GM13976 (cell line): ENCODE measurements around the gene BAX.

Experiments used
- DNase-seq: peaks from one replicate; pipeline ENCODE4 v3.0.0; 2012; ENCODE audit warnings: low spot score
- CTCF ChIP-seq: IDR thresholded peaks from 2 replicates; pipeline ENCODE4 v1.5.1; 2012; ENCODE audit warnings: borderline replicate concordance, mild to moderate bottlenecking; ENCODE audit not compliant: insufficient read depth; ENCODE audit errors: extremely low read depth, missing control alignments, control extremely low read depth
- in situ Hi-C: fragments of 300-500 bp; cut with MboI; formaldehyde crosslinking; loops from one replicate; pipeline ENCODE4 v1.12.0; 2022; ENCODE audit warnings: low sequenced_read_pairs, mixed read lengths, inconsistent platforms; ENCODE audit not compliant: unreplicated experiment

The BAX gene

DNA sequence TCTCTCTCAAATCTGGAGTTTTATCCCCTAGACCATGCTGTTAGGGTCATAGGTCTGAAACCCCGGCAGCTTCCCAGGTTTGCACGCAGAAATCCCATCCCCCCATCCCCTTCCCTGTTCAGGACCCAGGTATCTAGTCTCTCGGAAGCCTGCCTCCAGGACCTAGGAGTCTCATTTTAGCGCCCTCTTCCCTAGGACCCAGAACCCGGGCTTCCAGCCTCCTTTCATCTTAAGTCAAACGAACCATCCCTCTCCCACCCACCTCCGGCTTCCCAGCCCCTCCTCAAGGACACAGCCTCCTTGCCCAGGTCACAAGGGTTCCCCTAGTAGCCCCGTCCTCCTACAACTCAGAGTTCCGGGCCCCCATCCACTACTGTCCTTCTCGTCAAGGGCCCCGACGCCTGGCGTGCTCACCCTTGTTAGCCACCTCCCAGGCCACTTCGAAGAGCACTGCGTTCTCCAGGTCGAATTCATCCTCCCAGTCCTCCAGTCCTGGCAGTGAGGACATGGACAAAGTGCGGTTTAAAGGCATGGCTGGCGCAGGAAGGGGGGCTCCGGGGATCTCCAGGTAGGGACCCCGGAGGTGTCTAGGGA is 38.0 kb downstream of the BAX start:
- no peak for TF ChIP-seq CTCF
- in situ Hi-C loops: no loop called here
- no peak for DNase-seq

- TF ChIP-seq CTCF: peak; percentile 96
- DNase-seq: peak; percentile 99
- in situ Hi-C loops: no loop called here
Measured at GRCh38 chr19:48993175-48994034, 38.7 kb downstream of the BAX start, which contains the start of the genes GYS1 and RUVBL2. Gene GYS1 (minus strand): TSS chr19:48993309. CDS start chr19:48993112, 197 bp downstream. Gene RUVBL2 (plus strand): TSS chr19:48993887. CDS start chr19:48993912, 25 bp downstream.

DNA sequence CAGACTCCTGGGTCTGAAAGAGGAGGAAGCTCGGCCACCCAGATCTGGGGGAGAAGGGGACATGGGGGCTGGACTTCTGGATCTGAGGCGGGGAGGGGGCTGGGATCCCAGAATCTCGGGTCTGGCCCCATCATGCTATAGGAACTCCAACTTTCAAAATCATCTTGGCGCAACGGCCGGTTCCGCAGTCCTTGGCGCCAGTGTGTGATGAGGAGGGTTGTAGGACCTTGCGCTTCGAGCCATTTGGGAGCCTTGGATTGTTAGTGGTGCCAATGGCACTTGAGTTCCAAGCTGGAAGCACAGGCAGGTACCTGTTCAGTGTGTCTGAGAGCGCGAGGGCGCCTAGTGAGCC is 39.3 kb downstream of the BAX start:
- in situ Hi-C loops: no loop called here
- no peak for DNase-seq
- TF ChIP-seq CTCF: no peak

DNA sequence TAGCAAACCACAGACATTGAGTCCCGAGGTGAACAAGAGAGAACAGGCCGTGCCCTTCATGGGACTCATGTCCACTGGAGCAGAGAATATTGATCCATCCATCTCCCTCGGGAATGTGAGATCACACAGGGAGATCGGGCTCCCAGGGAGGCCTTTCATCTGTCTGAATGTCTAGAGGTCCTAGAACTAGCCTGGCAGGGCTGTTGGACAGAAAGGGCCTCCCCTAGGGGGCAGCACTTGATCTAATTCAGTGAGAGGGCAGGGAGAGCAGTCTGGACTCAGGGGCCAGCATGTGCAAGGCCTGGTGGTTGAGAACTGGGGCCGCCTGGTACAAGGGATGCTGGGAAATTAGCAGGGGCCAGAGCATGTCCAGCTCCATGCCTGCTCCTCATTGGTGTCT is 43.3 kb downstream of the BAX start:
- in situ Hi-C loops: no loop called here
- peak; percentile 60 for DNase-seq
- TF ChIP-seq CTCF: peak; percentile 46

DNA sequence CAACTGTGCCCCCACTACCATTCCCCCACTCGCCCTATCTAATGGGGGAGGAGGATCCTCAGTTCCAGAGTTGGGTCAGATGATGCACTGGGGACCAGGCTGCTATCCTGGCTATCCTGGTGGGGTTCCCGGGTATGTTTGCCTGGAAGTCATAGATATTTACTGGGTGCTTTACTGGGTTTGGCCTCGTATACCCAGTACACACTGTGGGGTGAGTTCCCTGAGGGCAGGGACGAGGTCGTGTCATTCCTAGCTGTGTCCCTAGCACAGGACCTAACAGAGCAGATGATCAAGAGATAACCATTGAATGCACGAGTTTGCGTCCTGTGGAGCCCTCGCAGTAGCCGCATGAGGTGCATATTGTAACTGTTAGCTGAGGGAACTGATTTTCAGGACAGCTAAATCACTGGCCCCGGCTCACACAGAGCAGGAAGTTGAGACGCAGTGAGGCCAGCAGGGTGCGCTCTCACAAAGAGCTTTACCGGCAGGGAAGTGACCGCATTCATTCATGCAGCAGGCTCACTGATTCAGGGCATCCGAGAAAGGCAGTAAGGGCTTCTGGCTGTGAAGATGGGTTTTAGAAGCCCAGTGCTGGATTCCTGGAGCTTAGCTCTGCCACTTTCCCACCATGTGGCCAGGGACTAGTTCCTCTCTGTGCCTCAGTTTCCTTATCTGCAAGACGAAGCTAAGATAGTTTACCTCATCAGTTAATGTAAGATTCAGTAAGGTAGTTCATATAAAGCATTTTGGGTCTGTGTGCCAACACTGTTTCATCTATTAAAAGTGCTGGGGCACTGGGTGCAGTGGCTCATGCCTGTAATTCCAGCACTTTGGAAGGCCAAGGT is 45.0 kb downstream of the BAX start:
- in situ Hi-C loops: no loop called here
- TF ChIP-seq CTCF: peak; percentile 64
- DNase-seq: peak; percentile 72

DNA sequence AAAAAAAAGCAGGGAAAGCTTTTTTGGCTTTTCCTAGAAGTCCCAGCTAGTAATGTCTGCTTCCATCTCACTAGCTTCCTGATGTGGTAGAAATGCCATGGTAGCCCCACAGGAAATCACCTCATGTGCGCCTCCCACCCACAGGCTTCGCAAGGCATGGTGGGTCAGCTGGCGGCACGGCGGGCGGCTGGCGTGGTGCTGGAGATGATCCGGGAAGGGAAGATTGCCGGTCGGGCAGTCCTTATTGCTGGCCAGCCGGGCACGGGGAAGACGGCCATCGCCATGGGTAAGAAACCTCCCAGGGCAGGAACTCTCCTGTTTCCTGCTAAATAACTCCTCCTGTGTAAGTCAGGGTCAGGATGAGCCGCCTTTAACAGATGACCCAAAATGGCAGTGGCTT is 49.5 kb downstream of the BAX start:
- no peak for DNase-seq
- in situ Hi-C loops: no loop called here
- no peak for TF ChIP-seq CTCF
